Measurements from ENCODE around the gene LYZL6.

LYZL6 gene, protein sequence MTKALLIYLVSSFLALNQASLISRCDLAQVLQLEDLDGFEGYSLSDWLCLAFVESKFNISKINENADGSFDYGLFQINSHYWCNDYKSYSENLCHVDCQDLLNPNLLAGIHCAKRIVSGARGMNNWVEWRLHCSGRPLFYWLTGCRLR

DNA sequence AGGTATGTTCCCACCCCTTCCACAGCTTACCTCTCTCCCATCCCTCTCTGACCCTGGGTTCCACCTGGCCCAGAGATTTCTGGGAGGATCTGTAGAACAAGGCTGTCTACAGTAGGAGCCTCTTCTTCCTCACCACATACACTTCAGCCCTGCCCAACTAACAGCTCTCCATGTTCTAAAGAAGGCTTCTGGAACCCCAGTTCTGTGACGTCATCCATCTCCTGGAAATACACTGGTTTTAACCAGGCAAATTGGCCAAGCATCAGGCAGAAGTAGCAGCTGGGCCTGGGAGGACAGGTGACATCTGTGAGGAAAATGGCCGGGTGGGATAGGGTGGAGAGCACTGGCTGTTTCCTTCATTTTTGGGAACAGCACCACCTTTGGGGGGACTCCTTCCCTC lies at the start of gene LYZL6:
Gene LYZL6 (minus strand): TSS at position 177 of the 400 bp plus-strand sequence. CDS start 4,357 bp downstream, outside the sequence.
- DNase-seq, result no peak

DNA sequence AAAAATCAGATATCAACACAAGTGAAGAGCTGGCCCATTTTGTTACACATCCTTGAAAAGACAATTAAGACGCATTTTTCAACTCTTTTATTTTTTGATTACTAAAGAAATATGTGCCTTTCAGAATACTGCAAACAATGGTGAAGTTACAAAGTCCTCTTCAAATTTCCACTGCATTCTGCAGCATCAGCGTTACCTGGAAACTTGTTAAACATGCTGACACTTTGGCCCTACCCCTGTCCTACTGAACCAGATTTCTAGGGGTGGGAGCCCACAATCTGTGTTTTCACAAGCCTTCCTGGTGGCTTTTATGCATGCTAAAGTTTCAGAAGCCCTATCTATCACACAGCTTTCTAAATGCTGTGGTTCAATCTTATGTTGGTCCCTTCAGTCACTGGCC lies 47.6 kb upstream of the LYZL6 start:
- no peak for DNase-seq

DNA sequence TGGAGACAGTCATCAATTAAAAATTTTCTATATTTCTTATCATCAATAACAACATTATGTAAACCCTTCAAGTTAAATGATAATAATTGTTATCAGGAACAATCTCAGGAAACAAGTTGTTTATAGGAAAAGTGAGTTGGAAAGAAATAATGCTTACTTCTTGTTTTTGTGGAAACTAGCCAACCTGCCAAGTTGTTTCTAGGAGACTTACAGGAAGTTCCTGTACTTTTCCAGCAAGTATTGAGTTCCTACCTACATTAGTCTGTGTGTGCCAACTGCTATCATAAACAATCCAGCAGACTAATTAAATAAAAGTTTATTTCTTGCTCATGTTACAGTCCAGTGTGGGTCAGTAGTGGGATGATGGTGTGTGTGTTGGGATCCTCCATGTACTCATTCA lies 44.7 kb upstream of the LYZL6 start:
- DNase-seq, result no peak

DNA sequence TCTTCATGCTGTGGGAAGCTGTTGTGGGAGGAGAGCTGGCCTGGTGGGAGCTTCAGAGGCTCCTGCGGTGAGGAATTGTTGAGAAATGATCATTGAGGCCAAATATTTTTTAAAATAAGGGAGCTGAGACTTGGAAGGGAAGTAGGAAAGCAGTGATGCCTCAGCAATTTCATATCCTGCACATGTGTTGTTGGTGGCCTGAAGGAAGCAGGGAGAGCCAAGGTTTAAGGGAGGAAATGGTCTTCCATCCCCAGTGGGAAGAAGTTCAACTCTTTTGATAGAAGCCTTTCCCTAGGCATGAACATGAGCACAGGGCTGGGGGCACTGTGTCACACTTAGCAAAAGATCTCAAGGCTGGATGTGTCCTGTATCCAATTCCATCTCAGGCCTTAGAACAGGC lies 43.1 kb upstream of the LYZL6 start, which contains the start of gene CCL14:
Gene CCL14 (minus strand): TSS at position 87 of the 400 bp plus-strand sequence. CDS start 80 bp downstream, at position 7.
- no peak for DNase-seq

DNA sequence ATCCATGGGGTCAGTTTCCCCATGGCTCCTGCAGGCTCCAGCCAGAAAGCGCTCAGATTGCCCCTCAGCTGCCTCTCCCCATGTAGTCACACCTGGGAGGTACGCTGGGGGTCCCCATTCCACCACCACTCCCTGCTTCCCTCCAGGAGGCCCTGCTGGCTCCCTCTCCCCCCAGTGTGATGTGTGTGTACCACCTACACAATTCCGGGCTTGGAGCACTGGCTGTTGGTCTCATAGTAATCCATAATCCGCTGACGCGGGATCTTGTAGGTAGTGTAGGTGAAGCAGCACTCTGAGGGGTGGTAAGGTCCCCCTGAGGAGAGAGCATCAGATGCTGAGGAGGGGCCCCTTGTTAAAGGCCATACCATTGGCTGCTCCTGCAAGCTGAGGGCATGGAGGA lies 40.6 kb upstream of the LYZL6 start:
- no peak for DNase-seq

DNA sequence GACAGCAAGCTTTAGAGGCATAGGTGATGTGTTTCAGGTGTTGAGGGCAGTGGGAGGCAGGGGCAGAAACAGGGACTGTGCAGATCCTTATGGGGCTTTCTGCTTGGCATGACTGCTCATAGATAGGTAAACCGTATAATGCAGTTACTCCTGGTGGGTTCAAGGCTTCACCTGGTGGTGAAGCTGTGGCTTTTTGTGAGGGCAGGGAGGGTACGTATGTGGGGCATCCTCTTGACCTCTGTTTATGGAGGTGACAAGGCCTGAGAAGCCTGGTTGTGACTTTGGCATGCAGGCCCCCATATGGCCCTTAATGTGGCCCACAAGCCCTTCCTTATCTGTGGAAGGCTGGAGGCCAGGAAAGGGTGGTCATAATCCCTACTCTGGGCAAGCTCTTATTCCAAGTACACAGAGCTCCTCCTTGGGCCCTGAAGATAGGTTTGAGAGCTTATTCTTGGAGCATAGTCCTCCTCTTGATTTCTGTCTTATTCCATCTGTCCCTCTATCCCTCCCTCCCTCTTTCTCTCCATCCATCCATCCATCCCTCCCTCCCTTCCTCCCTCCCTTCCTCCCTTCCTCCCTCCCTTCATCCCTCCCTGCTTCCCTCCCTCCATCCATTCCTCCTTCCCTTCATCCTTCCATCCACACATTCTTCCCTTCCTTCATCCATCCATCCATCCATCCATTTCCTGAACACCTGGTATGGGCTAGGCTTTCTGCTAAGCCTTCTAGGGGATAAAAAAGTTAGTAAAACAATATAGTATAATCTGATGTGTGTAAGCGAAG lies 39.1 kb upstream of the LYZL6 start:
- no peak for DNase-seq

DNA sequence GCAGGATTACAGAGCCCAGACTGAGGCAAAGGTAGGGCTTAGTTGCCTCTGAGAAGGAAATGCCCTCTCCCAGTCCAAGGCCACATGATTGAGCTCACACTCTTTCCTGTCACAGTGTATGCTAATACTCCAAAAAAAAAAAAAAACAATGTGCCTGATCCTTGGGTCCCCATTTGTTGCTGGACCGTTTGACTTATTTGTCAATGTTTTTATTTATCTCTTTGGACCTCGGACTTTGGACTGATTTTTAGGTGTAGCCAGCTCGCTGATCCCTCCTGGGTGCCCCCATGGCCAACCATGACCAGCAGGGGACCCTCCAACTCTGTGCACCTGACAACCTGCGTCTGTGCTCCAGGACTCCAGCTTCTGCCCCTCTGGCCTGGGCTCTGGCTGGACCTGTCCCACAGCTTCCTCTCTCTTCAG lies 38.4 kb upstream of the LYZL6 start:
- DNase-seq, result no peak

DNA sequence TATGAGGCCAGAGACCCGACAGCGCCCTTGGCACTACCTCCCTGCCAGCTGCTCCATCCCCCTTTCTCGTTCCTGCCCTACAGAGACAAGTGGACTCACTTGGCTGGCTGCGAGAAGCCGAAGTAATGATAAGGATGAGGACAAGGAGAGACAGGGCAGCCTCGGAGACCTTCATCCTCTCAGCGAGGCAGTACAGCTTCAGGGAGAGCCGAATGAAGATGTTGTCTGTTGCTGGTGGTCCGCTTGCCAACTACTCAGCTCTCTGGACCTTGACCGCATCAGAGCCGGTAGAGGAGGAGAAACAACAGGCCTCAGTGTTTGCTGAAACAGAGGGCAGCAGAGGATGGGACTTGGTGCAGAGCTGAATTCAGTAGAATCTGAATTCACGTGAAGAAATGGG lies 37.7 kb upstream of the LYZL6 start, which contains the start of gene CCL16:
Gene CCL16 (minus strand): TSS at position 252 of the 400 bp plus-strand sequence. CDS start 77 bp downstream, at position 175.
- no peak for DNase-seq

DNA sequence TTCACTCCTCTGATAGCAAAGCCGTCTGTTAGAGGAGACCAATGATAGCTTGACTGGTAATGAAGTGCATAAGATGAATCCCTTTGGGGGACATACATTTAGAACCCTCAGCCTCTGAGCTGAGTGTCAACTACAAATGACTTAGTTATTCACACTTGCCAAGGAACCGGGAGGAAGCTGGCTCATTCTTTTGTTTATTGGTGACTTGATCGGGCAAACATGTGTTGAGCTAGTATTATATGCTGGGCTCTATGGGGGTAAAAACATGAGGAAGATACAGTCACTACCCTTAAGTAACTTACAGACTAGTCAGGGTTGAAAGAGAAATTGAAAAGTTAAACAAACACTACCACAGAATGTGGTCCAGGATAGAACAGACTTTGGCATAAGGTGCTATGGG lies 34.8 kb upstream of the LYZL6 start:
- DNase-seq, result no peak

DNA sequence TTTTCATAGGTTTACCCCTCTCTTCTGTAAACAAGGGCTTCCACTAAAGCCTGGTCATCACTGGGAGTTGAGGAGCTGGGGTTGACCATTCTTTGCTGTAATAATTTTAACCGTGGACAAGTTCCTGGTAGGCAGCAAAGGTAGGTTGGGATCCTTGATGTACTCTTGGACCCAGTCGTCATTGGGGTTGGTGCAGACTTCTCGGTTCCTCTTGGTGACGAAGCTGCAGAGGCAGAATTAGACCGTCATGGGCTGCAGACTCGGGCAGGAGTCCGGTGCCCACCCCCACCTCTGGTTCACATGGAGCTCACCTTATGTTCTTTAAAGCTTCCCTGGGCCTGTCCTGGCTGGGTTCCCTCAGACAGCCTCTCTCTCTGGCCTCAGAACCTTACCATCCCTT lies 34.0 kb upstream of the LYZL6 start:
- DNase-seq, result no peak

DNA sequence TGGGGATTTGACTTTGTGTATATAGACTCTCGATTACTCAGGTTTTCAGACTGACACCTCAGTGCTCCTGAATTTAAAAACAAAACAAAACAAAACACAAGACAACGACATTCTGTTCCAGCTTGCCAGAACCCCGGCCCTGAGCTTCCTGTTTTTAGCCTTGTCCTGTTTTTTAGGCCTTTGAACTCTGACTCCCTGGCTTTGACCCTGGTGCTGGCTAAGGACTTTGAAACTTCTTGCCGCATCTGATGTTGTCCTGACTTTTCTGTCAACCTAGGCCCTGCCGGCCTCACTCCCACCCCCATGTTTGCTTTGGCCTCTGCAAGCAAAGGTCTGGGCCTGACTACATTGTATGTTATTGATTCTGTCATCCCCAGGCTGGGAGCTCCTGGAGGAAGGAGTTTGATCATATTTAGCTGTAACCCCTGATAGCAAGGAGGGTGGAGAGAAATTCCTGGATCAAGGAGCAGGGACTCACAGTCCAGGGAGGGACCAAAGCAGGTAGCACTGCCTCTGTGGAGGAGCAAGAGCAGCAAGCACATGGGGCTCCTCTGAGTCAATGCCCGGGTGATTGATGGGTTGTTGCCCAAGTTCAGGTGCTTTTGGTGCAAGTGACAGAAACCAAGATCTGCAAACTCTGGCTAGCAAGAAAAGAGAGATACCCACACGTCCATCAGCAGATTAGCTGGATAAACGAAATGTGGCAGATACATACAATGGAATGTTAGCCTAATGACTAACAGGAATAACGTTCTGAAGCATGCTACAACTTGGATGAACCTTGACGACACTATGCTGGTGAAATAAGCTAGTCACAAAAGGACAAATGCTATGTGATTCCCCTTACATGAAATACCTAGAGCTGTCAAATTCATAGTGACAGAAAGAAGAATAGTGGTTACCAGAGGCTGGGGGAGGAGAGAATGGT lies 30.1 kb upstream of the LYZL6 start:
- DNase-seq, result no peak

DNA sequence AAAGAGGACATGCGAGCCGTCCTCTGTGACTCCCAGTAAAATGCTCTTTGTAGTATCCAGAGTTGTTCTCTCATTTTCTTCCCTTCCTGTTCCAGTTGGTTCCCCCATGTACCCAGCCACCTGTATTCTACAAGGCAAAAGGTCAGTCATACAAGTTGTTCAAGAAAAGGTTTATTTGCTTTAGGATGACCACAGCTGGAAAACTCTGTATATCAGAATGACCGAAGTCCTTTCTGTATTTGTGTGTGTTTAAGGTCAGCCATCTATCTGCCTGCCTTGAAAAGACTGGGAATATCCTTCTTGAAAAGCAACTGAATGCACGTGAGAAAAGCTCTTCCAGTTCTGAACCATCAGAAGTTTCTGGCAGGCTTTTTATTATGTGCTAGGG lies 29.4 kb upstream of the LYZL6 start:
- no peak for DNase-seq

DNA sequence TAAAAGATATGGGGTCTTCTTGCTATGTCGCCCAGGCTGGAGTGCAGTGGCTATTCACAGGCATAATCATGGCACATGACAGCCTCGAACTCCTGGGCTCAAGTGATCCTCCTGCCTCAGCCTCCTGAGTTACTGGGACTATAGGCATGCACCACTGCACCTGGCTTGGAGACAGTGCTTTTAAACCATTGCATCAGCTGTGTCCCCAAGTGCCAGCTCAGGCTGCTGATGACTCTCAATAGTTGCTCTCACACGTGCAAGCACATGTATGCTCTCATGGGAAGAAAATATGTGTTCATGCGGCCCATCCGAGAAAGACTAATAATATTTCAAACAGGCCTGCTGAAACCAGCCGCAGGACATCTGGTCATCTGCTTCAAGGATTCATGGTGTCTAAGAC lies 29.0 kb upstream of the LYZL6 start:
- no peak for DNase-seq

DNA sequence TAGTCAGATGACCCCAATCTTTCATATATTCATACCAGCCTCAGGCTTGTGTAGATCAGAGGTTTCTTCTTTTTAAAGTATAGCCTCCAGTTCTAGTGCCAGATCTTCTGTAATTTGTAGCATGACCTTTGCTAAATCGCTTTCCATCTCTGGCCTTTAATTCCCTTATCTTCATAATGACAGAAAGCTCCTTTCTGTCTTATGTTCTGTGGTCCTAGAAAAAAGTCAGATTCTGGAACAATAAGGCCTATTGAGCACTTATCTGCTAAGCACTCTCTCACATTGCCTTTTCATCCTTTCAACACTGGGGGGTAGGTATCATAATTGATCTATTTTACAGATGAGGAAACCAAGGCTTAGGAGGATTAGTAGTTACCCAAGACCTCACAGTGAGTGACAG lies 28.6 kb upstream of the LYZL6 start:
- DNase-seq, result no peak

DNA sequence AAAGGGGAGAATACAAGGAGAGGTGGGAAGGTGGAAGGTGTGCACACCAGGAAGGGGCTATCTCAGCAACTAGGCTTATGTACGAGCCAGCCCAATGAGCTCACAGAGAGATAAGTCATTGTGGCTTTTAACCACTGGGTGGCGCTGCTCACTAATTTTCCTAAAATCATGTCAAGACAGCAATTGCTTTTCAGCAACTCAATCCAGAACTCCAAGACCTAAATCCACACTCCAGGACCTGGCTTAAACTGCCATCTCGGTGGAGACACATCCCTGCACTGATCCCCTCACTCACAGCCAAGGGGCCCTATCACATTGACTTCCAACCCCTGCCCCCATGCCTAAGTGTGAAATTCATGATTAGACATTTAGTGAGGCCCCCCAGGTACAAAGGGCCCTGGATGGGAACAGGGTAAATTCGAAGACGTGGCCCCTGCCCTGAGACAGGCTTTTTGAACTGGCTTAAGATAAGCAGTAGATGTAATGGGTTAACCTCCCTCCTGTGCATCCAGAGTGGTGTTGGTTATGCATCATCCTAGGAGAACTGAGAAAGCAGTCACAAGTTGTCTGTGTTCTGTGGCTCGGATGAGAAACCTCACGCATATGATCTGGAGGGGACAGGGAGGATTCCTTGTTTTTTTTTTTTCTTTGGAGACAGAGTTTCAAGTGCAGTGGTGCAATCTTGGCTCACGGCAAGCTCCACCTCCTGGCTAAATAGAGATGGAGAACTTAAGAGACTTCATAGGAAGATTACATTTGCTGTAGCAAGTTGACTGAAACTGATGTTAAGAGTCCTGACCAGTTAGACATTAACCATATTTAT lies 26.3 kb upstream of the LYZL6 start:
- peak; percentile 76 to 77 for DNase-seq

DNA sequence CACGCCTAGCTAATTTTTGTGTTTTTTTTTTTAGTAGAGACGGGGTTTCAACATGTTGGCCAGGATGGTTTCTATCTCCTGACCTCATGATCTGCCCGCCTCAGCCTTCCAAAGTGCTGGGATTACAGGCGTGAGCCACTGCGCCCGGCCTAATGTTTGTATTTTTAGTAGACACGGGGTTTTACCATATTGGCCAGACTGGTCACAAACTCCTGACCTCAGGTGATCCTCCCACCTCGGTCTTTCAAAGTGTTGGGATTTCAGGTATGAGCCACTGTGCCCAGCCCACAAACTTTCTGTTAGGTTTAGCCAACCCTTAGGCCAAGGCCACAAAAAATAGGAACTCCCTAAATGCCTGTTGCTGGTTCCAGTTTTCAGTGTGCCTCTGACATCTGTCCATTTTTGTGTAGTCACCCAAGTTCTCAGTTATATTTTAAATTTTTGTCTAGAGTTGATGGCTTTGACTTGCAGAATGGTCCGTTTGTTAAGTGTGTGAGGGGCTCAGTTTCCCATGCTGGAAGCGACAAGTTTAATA lies 25.1 kb upstream of the LYZL6 start:
- DNase-seq, result no peak

DNA sequence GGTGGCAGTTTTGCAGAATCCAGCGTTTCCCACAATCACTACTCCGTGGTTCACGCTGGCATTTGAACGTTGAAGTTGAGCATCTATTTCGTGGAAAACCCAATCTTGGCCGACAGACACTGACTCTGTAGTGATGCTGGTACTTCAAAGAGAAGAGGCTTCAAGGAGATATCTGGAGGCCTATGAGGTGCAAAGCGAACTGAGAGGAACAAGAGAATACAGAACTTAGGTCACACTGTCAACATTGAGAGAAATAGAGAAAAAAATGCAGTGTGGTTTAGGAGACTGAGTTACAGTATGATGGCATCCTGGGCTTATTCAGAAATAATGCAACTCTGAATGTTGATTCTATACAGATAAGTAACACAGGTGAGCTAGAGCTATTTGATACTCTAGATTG lies 21.8 kb upstream of the LYZL6 start:
- DNase-seq, result no peak

DNA sequence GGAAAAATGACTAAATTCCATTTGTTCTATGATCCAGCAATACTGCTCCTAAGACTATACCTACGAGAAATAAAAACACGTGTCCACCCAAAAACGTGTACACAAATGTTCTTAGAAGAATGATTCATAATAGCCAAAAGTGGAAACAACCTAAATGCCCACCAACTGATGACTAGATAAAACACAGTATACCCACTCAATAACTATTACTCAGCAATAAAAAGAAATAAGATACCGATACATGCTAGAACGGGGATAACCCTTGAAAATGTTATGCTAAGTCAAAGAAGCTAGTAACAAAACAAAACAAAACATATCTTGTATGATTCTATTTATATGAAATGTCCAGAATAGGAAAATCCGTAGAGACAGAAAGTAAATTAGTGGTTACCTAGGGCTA lies 20.1 kb upstream of the LYZL6 start:
- DNase-seq, result no peak

DNA sequence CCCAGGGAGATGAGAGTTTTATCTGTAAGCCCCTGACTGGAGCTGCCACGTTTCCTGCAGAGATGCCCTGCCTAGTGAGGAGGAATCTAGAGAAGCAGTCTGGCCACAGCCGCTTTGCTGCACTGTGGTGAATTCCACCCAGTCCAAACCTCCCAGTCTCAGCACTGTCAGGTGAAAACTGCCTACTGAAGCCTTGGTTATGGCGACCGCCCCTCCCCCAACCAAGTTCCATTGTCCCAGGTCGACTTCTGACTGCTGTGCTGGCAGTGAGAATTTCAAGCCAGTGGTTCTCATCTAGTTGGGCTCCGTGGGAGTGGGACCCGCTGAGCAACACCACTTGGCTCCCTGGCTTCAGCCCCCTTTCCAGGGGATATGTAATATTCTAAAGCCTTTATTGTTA lies 10.2 kb upstream of the LYZL6 start:
- no peak for DNase-seq

DNA sequence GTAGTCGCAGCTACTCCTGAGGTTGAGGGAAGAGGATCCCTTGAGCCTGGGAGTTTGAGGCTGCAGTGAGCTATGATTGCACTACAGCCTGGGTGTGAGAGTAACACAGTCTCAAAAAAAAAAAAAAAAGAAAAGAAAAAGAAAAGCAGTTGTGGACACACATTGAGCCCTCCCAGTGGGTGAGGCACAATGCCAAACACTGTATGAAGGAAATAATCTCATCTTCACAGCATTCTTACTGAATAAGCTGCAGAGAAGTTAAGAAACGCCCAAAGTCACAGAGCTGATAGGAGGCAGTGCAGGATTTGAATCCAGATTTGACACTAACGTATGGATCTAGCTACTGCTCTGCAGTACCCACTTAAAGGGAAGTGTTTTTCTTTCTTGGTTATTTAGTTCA lies 5.9 kb upstream of the LYZL6 start:
- no peak for DNase-seq

DNA sequence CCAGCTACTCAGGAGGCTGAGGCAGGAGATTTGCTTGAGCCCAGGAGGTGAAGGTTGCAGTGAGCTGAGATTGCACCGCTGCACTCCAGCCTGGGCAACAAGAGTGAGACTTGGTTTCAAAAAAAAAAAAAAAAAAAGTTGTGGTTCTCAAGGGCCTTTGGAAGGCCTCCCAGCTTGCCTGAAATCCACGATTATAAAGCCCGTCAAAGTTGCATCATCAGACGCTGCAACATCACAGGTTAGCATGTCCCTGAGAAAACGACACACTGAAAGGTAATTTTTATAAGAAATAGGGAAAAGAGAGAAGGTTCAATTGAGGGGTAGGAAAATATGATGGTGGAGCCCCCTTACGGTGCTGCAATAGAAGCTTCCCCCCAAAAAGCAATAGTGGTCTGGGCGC lies 4.6 kb upstream of the LYZL6 start:
- DNase-seq, result no peak

DNA sequence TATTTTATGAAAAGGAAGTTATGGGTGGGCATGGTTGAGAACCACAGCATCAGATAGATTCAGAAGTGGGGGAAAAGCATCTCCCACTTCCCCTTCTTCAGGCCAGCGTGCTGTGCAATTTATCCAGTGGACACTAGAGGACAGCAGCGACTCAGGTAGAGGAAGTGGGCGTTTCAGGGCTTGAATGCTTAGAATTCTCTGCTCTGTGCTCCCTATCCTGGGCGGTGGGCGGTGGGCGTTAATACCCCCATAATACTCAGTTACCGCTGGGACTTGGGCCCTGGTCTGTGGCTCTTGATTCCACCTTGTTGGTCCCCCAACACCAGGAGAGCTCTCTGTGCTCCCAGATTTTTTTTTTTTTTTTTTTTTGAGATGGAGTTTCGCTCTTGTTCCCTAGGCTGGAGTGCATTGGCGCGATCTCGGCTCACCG lies 3.7 kb upstream of the LYZL6 start:
- peak; percentile 41 to 53 for DNase-seq
